ENCODE measurements around the gene GNG4. TPM values are rescaled to one million over a fixed set of nuclear protein-coding genes. Genes with fewer than 3 reads are reported as not detected.

The GNG4 gene
- total and polyA plus RNA-seq, 7 donors = 0.04 to 0.41 (median 0.05) TPM; not detected in 4

DNA sequence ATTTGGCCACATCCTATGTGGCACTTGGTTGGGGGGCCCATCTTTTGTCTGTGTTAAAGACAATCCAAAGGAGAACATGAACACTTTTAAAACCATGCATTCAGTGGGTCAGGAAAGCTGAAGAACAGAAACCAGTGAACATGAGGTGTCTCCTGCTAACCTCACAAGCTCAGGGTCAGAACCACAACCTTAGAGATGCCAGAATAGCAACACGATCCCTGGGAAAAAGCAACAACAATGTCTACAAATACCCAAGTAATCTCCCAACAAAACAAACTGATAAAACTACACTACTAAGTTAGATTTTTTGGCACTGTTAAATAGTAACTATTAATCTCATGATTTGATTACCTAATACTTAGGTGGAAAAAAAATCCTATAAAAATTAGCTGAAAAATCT is 34.1 kb upstream of the GNG4 start:
- Histone ChIP-seq H3K36me3 (ENCODE audit: insufficient read depth in 1 of 2, low read depth in 1 of 2) (peaks cover 0 to 34% of the 10 kb centered on the region in 2 donors), H3K4me3 (no peak overlapping the region), H3K27me3 (ENCODE audit: insufficient read depth in 3 of 3, low read length in 2 of 3) (no peaks in the 10 kb centered on the region), H3K27ac (no peak overlapping the region), H3K9me3 (no peaks in the 10 kb centered on the region), H3K4me1 (no peaks in the 10 kb centered on the region)
- DNase-seq = no peak
- ATAC-seq = no peak
- 74 to 82% (median 78%) methylated on average over 1 of the region's 1 CpG for WGBS, 3 donors
- intact Hi-C loops (cut with DNase I) = no loop called here
- TF ChIP-seq, protein P1, sequence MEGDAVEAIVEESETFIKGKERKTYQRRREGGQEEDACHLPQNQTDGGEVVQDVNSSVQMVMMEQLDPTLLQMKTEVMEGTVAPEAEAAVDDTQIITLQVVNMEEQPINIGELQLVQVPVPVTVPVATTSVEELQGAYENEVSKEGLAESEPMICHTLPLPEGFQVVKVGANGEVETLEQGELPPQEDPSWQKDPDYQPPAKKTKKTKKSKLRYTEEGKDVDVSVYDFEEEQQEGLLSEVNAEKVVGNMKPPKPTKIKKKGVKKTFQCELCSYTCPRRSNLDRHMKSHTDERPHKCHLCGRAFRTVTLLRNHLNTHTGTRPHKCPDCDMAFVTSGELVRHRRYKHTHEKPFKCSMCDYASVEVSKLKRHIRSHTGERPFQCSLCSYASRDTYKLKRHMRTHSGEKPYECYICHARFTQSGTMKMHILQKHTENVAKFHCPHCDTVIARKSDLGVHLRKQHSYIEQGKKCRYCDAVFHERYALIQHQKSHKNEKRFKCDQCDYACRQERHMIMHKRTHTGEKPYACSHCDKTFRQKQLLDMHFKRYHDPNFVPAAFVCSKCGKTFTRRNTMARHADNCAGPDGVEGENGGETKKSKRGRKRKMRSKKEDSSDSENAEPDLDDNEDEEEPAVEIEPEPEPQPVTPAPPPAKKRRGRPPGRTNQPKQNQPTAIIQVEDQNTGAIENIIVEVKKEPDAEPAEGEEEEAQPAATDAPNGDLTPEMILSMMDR (IDR thresholded peaks at IDR 0.05) = no peak

DNA sequence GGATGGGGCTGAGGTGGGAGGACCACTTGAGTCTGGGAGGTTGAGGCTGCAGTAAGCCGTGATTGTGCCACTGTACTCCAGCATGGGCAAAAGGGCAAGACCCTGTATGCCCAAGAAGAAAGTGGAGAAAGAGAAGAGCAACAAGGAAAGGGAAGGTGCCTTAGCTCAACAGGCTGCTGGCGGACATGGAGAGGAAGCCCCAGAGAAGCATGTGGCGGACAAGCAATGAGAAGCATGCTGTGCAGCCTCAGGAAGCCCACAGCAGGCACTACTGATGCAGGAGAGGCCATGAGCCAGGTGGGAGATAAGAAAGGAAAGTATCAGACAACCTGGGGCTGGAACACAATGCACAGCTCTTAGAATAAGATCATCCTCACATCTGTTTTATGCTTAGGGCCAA is 32.6 kb upstream of the GNG4 start:
- no peak for ATAC-seq
- TF ChIP-seq, protein P1 (IDR thresholded peaks at IDR 0.05) = no peak
- intact Hi-C loops (cut with DNase I) = no loop called here
- no peak overlapping the region for H3K4me3 ChIP-seq
- DNase-seq = no peak
- H3K9me3 ChIP-seq = no peaks in the 10 kb centered on the region
- no peaks in the 10 kb centered on the region for H3K27me3 ChIP-seq (ENCODE audit: insufficient read depth in 3 of 3, low read length in 2 of 3)
- H3K4me1 ChIP-seq = no peaks in the 10 kb centered on the region
- H3K36me3 ChIP-seq (ENCODE audit: insufficient read depth in 1 of 2, low read depth in 1 of 2) = peaks cover 0 to 40% of the 10 kb centered on the region in 2 donors
- H3K27ac ChIP-seq = no peak overlapping the region
- WGBS, 3 donors = 98 to 100% (median 100%) methylated on average over 3 of the region's 3 CpGs

DNA sequence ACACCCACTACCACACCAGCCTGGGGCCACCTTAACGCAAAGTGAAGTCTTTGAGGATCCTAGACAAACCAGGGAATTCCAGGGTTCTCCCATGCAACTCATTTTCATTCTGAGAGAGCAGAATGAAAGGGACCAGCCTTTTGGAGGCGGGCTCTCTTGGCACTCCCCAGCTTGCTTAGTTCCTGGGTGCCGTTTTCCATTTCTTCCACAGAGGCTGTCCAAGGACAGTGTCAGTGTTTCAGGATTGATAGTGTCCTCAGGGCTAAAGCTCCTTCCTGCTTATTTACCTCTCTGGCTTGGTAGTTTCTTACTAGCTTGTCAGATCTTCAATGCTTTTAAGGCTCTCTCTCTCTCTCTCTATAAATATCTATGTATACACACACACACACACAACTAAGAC is 30.1 kb upstream of the GNG4 start:
- Histone ChIP-seq H3K4me1 (no peaks in the 10 kb centered on the region), H3K4me3 (no peak overlapping the region), H3K9me3 (no peaks in the 10 kb centered on the region), H3K27ac (no peak overlapping the region), H3K27me3 (ENCODE audit: insufficient read depth in 3 of 3, low read length in 2 of 3) (no peaks in the 10 kb centered on the region), H3K36me3 (ENCODE audit: insufficient read depth in 1 of 2, low read depth in 1 of 2) (peaks cover 0 to 51% of the 10 kb centered on the region in 2 donors)
- TF ChIP-seq, protein P1 (IDR thresholded peaks at IDR 0.05) = no peak
- intact Hi-C loops (cut with DNase I) = loop anchor here in 1 of 2 donors (2.0 kb wide), 1 partner anchor 61 kb away; no protein-coding TSS in a partner anchor
- WGBS, 3 donors = 86 to 90% (median 88%) methylated on average over 3 of the region's 3 CpGs
- DNase-seq (no peak), ATAC-seq (no peak)

DNA sequence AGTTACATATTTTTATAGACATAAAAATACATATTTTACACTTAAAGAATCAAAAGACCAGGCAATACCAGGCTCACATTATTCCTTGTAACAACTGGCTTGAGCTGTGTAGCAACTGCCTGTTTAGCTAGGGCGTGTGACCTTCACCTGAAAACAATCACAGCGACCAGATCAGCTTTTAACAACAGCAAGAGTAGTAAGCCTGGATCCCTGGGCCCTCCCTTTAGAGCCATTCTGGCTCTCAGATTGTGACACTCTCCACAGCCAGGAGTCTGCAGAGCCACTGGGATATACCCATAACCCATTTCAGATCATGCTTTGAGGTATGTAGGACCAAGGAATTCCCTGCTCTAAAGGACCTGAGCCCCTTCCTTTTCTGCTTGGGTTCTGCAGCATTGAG is 29.4 kb upstream of the GNG4 start:
- TF ChIP-seq, protein P1 (IDR thresholded peaks at IDR 0.05) = no peak
- no peaks in the 10 kb centered on the region for H3K9me3 ChIP-seq
- DNase-seq (no peak), ATAC-seq (no peak)
- H3K4me3 ChIP-seq = no peak overlapping the region
- H3K27ac ChIP-seq = no peak overlapping the region
- 84 to 88% (median 88%) methylated on average over 2 of the region's 2 CpGs for WGBS, 3 donors
- H3K4me1 ChIP-seq = no peaks in the 10 kb centered on the region
- H3K27me3 ChIP-seq (ENCODE audit: insufficient read depth in 3 of 3, low read length in 2 of 3) = no peaks in the 10 kb centered on the region
- peaks cover 0 to 48% of the 10 kb centered on the region in 2 donors for H3K36me3 ChIP-seq (ENCODE audit: insufficient read depth in 1 of 2, low read depth in 1 of 2)
- intact Hi-C loops (cut with DNase I) = no loop called here

Measured in psoas muscle (tissue), 8 donors.